GM19023 (cell line): Measurements from ENCODE around the gene CD48.
"Not testable (repeated sequence)": the region's sequence is repeated elsewhere in the genome, so short reads cannot be mapped to it uniquely, and the experiment has no call there.

Experiments used
- ATAC-seq: cut with Tn5 transposase; IDR thresholded peaks from one replicate; pipeline ENCODE4 v1.9.1; 2021; ENCODE audit warnings: mild to moderate bottlenecking, moderate library complexity; ENCODE audit not compliant: unreplicated experiment

The CD48 gene

DNA sequence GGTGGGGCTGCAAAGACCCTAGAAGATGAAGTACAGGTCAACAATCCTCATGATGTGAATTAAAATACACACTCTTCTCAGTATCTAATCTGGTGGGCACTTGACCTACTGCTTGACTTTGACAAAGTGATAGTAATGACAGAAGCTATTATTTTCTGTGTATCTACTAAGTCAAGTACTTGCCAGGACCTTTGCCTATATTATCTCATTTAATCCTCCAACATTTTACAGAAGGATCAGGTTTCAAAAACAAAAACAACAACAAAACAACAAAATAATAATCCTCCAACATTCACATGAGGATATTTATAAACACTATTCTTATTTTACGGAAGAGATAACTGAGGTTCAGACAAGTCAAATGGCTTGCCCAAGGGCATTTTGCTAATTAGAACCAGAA lies 4.4 kb upstream of the CD48 start:
- no peak for ATAC-seq

DNA sequence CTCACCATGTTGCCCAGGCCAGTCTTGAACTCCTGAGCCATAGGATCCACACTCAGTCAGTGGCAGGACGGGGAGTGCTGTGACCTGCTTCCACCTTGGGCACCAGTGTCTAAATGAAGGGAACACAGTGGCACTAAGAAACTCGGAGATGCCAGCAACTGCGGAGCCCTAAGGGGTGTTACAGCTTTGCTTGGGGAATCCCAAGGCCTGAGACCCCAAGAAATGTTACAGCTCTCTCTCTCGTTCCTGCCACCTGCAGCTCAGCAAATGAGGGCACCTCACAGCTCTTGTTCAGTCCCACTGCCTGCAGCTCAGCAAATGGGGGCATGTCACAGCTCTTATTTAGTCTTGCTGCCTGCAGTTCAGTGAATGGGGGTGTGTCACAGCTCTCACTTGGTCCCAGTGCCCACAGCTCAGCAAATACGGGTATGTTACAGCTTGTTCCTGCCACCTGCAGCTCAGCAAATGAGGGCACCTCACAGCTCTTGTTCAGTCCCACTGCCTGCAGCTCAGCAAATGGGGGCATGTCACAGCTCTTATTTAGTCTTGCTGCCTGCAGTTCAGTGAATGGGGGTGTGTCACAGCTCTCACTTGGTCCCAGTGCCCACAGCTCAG lies 2.5 kb upstream of the CD48 start:
- not testable (repeated sequence) for ATAC-seq

DNA sequence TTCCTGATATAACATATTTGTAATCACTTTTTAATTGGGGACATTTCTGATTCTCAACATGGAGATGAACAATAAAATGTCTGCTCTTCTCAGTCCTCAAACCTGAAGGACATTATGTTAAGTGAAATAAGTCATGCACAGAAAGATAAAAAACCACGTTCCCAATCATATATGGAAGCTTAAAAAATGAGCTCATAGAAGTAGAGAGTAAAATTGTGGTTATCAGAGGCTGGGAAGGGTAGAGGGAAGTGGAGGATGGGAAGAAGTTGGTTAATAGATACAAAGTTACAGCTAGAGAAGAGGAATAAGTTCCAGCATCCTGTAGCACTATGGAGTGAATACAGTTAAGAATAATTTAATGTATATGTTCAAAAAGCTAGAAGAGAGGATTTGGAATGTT lies 1.5 kb upstream of the CD48 start:
- ATAC-seq: no peak

DNA sequence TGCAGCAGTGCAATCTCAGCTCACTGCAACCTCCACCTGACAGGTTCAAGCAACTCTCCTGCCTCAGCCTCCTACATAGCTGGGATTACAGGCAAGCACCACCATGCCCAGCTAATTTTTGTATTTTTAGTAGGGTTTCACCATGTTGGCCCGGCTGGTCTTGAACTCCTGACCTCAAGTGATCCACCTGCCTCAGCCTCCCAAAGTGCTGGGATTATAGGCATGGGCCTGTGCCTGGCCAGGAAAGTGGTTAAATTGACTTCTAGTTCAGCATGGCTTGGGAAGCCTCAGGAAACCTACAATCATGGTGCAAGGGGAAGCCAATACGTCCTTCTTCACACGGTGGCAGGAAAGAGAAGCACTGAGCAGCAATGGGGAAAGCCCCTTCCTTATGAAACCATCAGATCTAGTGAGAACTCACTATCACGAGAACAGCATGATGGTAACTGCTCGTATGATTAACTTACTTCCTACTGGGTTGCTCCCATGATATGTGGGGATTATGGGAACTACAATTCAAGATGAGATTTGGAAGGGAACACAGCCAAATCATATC lies 981 bp upstream of the CD48 start:
- not testable (repeated sequence) for ATAC-seq

DNA sequence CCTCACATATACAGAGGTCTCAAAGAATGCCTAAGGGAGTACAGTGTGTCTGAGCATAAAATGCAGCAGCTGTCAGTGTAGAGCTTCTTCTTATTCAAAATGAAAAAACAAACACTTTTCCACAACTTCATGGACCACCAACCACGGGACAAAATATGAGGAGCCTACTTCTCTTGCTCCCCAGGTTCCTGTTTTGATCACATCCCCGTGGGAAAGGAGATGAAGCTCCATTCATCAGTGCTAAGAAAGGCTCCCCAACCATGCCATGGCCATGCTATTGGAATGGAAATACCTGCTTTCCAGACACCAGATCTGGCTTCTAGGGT lies 383 bp downstream of the CD48 start:
- ATAC-seq: no peak

DNA sequence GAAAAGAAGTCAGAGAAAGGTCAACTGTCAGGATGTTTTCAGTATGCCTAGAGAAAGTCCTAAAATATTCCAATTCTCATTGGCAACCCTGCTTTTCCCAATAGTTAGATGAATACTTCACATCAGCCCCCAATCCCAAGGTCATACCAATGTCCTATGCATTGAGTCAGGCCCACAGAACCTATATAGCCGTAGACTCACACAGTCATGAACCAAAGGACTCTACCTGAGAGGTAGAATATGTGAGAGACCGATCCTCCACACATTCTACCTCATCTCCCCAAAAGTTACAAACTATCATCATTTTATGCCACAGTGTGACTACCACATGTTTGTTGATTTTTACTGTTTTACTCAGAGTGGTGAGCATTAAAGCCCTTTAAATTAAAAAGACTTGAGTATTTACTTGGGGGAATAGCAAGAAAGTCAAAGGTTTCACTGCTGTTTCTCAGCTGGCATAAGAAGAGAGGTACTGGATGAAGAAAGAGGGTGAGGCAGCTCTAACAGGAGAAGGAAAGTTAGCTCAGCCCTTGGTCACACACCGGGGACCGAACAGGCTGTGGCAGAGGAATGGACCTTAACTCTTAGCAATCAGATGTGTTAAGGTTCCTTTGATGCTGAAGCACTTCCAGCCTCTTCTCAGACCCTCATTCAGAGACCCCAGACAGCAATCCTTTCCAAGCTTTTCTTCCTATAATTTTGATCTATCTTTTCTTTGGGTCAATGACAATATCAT lies 937 bp downstream of the CD48 start:
- no peak for ATAC-seq

DNA sequence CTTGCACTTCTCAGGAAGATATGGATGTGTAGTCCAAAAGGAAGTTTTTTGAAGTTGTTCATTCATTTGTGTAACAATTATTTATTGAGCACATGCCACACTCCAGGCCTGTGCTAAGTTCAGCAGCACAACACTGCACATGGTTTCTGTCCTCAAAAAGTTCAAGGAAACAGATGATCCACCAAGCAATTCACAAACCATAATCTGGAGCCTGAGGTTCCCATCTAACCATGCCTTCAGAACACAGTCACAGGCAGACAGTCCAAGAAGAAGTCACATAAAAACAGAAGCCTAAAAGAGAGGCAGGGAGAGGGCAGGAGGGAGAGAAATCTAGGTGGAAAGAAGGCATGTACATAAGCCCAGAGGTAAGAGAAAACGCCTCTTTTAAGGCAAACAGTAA lies 1.9 kb downstream of the CD48 start:
- ATAC-seq: no peak

DNA sequence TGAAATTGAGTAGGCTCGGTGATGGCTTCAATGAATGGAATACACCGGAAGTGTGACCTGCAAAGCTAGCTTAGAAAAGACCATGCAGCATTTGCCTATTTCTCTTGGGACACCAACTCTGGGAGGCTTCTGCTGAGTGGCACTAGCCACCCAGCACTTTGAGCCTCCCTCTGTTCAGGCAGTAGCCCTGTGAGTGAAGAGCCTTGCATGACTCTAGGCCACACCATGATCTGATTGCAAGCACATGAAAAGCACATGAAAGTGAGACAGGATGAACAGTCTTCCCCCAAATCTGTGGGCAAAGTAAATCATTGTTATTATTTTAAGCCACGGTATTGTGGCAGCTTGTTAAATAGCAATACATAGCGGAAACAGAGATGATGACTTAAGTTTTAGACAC lies 2.8 kb downstream of the CD48 start:
- peak; percentile 31 for ATAC-seq

DNA sequence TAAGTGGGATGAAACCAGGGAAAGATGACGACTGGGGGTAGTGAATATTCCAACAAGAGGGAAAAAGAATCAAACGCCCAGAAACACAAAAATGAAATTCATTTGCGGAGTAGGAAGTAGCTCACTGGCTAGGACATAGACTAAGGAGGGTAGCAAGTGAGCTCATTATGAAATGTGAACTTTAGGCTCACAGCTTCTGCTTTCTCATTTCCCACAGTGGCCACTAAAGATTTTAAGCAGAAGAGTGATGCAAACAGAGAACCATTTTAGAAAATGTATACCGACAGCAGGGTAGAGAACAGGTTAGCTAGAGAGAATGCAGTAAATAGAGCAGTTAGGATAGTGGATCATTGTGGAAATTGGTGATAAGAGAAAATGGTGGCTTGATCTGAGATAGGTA lies 3.5 kb downstream of the CD48 start:
- ATAC-seq: no peak

DNA sequence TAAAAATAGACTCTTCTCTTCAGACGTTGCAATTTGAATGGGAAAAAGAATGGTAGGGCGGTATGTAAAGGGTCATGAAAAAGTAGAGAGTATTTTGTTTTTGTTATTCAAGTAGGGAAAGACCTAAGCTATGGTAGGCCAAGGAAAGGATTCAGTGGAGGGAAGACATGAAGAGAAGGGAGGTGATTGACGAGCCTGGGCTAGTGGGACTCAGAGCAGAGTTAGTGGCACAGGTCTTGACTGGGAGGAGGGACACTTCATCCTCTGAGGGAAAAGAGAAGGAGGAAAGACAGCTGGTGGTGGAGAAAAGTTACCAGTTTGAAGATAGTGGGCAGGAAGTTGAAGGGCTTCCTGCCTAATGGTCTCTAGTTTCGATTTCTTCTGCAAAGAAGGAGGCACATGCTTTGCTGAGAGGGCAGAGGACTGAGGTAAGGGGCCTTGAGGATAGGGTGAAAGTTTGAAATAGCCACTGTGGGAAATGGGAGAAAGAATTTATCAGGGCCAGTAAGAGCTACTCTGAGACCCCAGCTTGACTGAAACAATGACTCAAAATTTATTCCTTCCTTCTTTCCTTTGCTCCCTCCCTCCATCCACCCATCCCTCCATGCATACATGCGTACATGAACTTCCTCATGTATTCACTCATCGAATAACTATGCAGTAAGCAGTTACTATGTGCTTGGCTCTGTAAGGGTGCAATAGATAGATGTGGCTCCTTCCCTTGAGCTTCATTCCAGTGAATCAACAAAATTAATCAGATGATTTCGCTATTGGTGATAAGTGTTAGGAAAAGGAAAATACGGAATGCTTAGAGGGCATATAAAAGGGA lies 4.2 kb downstream of the CD48 start:
- no peak for ATAC-seq

DNA sequence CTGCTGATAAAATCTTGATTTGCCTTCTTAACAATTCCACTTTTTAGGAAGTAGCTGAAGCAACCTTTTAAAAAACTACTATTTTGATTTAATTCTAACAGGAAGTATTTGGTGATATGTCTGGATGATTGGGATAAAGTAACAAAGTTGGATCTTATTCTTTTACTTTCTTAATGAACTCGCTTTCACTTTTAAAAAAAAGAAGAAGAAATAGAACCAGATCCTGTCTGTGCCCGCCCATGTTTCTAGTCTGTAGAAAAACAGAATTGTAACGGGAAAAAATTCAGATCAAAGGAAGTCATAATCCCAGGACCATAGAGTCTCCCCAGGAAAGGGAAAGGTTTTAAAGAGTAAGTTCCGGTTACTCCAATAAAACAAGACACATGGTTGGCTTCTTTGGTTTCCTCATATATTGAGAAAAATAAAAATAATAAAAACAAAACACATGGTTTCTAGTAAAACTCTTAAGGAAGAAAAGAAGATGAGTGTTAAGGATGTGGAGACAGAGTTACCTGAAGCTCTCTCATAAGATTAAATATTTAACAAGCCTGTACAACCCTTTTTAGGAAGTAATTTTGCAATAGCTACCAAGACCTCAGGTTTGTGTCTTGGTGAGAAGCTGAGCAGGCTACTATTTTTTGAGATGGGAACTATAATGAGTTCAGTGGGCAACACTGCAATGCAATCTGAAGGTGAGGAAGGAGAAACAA lies 4.9 kb downstream of the CD48 start:
- no peak for ATAC-seq

DNA sequence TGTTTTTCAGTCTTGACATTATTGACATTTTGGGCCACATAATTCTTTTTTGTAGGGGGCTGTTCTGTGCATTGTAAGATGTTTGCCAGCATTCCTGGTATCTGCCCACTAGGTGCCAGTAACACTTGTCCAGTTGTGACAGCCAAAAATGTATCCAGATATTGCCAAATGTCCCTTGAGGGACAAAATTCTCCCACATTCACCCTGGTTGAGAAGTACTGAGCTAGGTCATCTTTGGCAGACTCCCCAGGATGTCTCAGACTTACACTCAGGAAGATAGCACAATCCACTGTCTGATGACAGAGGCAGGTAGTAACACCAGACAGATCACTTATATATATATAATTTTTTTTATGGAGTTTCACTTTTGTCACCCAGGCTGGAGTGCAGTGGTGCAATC lies 5.9 kb downstream of the CD48 start:
- no peak for ATAC-seq

DNA sequence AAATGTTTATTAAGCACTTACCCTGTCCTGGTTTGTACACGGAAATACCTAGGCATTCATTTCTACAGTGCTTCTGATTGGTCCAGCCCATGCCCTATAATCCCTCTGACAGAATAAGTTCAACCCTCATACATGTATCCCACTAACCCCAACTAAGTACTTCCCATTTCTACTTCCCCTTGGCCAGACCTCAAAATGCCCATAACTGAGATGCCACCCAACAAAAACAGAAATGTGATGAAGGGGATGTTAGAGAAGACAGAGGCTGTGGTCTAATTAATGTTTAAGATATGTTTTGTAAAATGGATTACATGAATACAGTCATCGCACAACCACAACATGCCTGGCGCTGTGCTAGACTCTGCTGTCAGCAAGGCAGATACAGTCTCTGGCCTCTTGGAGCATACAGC lies 6.4 kb downstream of the CD48 start:
- ATAC-seq: not testable (repeated sequence)

DNA sequence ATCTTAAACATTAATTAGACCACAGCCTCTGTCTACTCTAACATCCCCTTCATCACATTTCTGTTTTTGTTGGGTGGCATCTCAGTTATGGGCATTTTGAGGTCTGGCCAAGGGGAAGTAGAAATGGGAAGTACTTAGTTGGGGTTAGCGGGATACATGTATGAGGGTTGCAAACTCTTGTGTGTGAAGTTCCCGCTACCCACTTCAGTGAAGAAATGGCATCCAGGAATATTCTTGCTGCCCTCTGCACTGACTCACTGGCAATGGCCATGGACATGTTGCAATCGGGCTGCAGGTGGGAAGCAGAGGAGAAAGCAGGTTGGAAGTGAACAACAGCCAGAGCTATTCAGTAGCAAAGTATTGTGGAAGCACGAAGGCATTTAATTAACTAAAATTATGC lies 7.4 kb downstream of the CD48 start:
- no peak for ATAC-seq

DNA sequence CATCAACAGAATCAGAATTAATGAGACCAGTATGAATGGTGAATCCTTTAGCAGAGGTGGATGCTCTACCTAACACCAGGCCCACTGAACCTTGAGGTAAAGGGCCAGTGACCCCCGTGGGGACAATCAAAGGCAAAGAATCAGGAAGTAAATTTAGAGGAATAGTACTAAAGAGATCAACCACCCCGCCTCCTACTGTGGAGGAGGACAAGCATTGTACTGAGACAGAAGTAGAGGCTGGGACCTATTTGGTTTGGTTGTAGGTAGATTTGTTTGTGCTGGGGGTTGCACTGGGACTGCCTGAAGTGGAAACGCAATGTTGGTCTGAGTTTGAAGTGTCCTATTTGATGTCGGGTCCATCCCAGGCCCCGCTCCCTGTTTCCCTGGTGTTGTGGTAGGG lies 9.5 kb downstream of the CD48 start:
- no peak for ATAC-seq

DNA sequence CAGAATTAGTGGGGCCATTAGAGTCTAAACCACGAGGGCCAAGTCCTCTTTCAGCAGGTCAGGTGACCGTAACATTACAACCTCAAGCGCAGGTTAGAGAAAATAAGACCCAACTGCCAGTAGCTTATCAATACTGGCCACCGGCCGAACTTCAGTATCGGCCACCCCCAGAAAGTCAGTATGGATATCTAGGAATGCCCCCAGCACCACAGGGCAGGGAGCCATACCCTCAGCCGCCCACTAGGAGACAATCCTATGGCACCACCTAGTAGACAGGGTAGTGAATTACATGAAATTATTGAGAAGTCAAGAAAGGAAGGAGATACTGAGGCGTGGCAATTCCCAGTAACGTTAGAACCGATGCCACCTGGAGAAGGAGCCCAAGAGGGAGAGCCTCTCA lies 19.2 kb downstream of the CD48 start:
- not testable (repeated sequence) for ATAC-seq

DNA sequence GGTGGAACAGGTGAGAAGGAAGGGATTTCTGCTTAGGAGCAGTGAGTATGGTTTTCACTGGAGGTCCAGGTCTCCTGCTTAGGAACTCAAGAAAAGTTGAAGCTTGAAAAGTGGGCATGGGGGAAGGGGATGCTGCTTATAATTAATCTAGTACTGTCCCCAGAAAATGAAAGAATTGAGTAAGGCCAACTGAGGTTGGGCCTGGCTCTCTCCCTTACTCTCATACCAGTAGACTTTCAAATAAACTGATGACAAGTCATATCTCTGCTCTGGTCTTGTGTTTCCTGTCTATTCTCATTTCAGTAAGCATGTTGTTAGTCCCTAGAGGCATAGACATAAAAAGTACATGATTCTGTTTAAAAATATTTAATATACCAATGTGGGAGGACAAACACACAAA lies 26.4 kb downstream of the CD48 start:
- no peak for ATAC-seq

DNA sequence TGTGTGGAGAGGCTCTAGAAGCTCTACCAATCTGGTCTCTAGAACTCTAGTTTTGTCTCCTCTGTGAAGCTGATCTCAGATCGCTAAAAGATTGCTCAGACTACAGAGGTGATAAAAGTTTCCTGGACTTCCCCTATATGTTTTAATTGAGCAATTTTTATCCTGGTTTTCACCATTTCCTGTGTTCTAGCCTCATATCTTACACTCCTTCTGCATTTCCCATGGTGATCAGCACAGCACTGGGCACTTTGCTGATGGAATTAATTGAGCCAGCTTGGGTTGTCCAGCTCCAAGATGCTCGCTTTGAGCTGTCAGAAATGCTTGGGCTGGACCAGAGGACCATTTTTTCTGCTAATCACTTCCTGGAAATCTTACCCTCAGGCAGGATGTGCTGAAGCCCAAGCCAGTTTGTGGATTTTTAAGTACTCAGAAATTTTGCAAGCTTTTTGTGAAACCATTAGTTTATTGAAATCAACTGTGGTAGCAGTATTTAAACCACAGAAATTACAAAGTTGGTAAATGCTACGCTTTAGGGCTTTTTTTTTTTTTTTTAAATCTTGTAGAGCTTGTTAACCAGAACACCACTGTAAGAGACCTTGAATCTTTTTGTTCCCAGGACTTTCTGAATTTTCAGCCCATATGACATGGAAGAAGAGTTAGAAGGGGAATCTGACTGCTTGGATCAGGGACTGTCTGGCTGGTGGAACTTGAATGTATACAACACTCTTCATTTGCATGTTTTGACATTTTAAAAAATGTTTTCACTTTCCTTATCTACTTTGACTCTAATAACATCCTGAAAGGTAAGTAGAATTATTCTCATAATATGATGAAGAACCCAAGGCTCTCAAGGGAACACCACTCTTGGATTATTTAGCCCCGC lies 28.4 kb downstream of the CD48 start:
- no peak for ATAC-seq

DNA sequence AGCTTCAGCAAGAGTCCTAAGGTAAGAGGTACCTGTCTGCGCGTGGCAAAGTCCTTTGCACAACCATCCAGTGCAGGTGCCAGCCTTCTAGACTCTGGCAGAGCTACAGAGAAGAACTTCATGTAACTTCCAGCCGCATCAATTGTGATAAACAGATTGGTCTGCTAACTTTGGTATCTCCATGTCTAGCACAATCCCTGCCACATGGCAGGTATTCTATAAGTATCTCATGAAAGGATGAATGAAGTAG lies 29.8 kb downstream of the CD48 start:
- no peak for ATAC-seq

DNA sequence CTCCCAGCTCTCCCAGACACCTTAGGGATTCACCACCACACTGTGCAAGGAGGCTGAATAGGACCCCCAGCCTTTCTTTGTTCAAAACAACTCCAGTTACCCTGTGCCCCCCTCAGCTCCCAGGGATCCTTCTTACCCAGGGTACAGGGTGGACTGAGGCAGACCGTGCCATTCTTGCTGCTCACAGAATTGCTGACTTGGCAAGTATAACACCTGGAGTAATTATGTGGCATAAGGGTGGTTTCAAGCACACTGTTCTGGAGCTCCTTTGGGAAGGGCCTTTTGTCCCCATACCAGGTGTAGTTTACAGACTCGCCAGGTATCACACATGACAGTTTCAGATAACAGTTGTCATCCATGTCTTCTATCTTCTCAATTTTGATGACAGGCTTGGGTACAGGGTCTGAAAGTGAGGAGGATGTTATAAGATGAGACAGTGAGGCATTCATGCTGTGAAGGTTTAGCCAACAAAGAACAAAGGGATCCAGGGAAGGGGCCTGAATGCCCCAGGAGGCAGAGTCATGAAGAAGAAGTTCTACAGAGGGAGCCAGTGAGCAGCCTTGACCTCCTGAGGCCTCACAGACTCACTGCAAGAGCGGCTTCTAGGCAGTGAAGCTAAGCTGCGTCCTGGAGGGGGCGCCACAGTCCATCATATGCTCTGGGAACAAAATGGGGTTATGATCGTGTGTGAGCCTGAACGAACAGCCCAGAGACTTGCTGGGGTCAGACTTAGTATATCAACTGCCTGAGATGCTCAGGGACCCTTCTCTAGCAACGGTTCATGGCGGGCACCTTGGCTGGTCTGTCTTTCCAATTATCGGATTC lies 30.3 kb downstream of the CD48 start:
- no peak for ATAC-seq
